Measurements from ENCODE around the gene GLRX2.
A peak's percentile ranks its signal among the peaks of the same experiment; 100 is the strongest.
"Not testable (repeated sequence)": the region's sequence is repeated elsewhere in the genome, so short reads cannot be mapped to it uniquely, and the experiment has no call there.

GLRX2 gene, protein sequence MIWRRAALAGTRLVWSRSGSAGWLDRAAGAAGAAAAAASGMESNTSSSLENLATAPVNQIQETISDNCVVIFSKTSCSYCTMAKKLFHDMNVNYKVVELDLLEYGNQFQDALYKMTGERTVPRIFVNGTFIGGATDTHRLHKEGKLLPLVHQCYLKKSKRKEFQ

DNA sequence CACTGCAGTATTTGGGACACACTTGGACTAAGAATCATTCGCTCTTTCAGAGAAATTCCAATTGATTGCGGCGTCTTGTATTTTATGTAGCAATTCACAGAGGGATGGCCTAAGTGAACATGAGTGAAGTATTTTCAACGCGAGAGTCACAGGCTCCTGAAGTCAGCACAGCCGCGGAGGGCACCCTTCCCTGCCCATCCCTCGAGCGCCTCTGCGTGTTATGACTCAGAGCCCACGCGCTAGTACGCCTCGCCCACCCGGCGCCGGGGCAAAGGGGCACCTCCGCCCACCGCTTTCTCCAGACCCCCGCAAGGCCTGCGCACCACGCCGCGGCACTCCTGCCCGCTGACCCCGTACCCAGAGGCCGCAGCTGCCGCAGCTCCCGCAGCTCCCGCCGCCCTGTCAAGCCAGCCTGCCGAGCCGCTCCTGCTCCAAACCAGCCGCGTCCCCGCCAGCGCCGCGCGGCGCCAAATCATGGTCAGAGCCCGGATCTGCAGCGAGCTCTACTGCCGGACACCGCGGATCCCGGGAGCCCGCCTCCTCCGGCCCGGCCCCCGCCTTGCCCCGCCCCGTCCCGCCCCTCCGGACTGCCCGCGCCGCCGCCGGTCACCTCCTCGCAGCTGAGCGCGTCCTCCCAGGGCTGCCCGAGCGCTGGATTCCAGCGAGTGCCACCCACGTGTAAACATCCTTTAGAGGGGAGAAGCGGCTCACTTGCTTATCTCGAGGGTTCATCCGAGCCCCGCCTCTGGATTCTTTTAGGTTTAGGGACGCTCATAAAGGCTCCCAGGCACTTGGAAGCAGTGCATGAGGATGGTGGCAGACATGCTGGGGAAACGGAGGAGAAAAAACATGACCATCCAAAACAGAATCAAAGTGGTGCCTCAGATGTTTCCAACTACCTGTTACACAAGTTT is at the start of gene GLRX2:
Gene GLRX2 (minus strand): TSS at position 508 of the 914 bp plus-strand sequence. CDS start 32 bp downstream, at position 476.
- DNase-seq = peak; percentile 93

DNA sequence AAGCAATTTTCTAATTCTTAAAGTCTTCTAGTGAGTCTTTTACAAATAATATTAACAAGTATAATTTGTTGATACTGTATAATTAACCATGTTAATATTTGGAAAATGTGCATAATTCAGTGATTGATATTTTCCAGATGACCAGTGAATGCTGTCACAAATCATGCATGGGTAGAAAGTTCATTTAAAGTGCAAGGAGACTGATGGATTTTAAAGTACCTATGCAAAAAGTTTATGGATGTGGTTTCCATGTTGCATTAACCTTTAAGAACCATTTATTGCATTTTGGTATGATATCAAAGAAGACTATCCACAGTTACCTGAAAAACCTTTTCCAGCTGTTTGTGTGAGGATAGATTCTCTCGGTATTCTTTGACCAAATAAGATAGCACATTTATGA is 39.8 kb upstream of the GLRX2 start:
- DNase-seq = no peak

DNA sequence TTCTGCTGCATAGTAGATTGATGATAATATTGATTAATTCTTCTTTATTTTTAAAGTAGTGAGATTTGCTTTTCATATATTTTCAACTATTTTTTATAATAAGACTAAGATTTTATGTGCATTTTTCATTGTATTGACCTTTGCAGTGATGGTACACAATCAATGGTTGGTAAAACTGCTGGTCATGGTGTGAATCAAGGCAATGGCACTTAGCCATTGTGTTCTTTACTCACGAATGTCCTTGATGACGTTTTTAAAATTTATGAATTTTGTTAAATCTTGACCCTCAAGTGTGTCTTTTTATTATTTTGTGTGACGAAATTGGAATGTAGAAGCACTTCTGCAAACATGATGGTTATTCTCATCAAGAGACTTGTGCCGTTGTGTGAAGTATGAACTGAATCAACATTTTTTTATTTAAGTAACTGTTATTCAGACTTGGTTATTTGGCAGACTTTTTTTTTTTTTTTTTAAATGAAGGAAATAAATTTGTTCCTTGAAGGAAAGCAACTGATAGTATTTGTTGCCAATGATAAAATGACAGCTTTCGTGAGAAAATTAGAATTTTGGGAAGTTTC is 39.2 kb upstream of the GLRX2 start:
- no peak for DNase-seq

DNA sequence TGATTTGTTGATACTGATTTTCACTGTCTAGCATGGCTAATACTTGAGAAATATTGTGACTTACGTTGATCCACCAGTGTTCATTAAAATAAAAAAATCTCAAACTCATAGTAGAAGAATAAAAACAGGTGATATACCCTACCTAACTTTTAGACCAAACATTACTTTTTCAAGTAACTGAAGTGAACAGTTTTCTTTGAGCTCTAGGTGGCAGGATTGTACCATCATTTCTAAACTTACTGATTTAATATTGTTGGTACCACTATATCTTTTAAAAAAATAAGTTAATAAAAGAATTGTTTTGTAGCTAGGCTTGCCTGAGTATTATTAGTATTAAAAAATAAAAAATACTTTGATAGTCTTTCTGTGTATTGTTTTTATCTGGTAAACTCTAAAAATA is 38.1 kb upstream of the GLRX2 start:
- no peak for DNase-seq

DNA sequence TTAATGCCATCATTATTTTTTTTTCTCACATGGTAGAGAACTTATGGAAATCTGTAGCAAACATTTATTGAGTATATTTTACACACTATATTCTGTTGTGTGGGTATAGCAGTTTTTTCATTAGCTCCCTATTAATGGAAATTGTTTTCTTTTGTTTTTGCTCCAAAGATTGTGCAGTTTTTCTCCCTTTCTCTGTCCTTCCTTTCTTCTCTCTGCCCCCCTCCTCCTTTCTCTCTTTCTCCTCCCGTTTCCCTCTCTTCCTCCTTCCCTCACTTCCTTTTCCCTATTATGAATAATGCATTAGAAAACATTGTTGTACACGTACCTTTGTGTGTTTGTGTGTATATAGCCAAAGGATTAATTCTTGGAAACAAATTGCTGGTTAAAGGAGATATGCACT is 37.2 kb upstream of the GLRX2 start:
- no peak for DNase-seq

DNA sequence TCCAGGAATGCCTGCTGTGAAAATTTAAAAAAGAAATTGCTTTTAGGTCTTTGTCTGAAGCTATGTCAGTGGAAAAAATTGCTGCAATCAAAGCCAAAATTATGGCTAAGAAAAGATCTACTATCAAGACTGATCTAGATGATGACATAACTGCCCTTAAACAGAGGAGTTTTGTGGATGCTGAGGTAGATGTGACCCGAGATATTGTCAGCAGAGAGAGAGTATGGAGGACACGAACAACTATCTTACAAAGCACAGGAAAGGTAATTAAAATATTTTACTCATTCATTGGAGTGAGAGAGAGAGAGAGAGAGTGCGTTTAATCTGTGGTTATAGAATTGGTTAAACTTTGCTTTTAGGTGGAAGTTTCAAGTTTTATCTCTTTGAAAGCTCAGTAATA is 36.6 kb upstream of the GLRX2 start:
- no peak for DNase-seq

DNA sequence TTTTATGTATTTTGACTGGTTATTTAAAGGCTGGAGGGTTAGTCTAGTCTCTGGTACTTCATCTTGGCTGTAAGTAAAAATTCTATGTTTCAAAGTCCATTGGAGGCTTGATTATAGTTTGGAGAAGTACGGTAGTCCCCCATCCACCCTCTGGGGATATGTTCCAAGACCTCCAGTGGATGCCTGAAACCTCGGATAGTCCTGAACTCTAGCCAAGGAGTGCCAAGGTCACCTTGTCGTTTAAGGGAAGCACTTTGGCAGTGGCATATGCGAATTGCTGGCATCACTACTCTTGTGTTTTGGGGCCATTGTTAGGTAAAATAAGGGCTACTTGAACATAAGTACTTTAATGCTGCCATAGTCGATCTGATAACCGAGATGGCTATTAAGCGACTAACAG is 35.0 kb upstream of the GLRX2 start:
- no peak for DNase-seq

DNA sequence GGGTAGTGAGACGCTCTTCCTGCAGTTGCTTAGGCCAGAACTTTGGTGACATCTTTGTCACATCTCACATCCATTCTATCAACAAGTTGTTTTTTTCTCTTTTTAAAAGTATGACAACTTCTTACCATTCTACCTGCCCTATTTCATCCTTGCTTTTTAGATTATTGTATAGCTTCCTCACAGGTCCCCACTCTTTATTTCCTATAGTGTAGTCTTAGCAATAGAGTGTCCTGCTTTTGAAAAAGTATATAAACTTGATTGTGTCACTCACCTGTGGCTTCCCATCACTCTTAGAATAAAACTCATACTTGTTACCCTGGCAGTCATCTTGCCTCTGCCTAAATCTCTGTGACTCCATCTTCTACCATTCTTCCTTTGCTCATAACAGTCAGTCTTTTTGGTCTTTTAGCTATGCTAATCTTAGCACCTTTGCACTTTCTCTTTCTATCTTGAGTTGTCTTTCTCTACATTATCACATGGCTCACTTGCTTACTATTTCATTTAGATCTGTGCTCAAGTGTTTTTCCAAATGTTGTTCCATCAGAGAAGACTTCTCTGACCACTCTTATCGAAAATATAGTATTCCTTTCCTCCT is 26.1 kb upstream of the GLRX2 start:
- DNase-seq = no peak

DNA sequence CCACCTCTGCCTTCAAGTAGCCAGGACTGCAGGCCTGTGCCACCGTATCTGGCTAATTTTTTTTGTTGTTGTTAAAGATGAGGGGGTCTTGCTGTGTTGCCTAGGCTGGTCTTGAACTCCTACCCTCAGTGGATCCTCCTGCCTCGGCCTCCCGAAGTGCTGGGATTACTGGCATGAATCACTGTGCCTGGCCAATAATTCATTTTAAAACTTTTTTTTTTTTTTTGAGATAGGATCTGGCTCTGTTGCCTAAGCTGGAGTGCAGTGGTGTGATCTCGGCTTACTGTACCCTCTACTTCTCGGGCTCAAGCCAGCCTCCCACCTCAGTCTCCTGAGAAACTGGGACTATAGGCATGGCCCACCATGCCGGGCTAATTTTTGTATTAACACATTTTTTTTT is 20.2 kb upstream of the GLRX2 start:
- no peak for DNase-seq

DNA sequence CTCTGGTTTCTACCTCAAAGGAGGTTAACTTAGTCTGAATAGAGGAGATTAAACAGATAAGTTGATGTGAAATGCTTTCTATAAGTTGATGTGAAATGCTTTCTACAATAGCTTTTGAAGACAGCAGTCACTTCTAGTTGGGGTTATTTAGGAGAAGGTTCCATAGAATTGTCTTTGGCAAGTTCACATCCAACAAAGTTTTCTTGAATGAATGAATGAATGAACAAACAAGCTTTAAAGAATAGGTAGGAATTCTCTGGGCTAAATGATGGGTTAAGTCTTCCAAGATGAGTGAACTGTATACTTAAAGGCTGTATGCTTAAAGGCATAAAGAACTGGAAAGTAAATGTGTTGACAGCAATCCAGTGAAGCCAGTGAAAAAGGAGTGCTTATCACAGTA is 18.5 kb upstream of the GLRX2 start:
- no peak for DNase-seq

DNA sequence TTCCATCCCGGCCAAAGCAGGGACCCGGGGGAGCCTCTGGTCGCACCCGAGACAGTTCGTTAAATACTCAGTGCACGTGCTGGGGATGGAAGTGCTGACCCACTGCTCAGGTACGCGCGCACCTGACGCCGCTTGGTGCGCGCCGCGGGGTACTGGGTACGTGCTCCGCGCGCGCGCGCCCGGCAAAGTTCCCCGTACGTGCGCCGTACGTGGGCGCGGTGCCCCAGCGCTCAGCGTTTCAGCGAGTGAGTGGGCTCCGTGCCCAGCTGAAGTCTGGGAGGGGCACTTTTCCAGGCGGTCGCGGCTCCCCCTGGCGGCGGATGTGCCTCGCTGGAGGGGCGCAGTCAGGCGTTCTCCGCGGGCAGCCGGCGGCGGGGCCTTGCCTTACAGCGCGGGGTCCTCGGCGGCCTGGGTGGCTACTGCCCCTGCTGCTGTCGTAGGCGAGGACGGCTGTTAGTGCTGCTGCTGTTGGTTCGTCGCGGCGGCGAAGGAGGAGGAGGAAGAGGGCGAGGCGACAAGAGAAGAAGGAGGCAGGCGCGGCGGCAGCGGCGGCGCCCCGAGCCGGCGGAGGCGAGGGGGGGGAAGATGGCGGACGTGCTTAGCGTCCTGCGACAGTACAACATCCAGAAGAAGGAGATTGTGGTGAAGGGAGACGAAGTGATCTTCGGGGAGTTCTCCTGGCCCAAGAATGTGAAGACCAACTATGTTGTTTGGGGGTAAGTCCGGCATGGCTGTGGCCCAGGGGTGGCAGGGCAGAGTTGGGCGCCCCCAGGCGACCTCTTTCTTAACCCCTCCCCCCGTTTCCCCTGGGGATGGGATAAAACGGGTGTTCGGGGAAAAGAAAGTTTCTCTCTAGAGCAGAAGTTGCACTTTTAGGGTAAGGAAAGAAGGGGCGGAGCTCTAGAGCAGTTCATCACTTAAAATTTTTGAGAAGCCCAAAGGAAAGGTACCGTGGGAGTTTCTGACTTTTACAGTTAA is 16.7 kb upstream of the GLRX2 start, which contains the start of gene CDC73:
Gene CDC73 (plus strand): TSS at position 416 of the 978 bp plus-strand sequence. CDS start 170 bp downstream, at position 586.
- peak; percentile 98 for DNase-seq

DNA sequence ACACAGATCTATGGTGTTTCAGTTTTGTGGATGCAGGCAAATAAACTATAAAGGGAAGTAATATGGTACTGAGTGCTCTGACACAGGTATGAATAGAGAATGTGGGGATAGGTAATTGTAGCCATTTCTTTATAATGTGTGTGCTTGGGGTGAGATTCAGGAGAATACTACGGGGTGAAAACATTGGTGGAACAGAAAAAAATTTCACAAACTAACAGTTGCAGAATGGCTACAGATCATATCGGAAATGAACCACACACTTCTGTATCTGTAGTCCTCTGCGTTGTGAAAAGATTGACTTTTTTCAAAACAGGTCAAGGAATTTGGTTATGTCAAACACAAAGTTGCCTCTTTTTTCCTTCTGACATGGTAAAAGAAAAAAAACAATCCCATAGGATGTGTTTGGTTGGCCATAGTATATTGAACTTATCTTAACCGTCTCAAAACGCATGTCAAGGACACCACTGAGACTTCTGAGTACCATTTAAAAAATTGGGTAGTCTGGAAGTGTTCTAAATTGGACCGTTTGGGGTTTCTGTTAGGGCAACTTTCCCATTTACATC is 15.5 kb upstream of the GLRX2 start:
- DNase-seq = no peak

DNA sequence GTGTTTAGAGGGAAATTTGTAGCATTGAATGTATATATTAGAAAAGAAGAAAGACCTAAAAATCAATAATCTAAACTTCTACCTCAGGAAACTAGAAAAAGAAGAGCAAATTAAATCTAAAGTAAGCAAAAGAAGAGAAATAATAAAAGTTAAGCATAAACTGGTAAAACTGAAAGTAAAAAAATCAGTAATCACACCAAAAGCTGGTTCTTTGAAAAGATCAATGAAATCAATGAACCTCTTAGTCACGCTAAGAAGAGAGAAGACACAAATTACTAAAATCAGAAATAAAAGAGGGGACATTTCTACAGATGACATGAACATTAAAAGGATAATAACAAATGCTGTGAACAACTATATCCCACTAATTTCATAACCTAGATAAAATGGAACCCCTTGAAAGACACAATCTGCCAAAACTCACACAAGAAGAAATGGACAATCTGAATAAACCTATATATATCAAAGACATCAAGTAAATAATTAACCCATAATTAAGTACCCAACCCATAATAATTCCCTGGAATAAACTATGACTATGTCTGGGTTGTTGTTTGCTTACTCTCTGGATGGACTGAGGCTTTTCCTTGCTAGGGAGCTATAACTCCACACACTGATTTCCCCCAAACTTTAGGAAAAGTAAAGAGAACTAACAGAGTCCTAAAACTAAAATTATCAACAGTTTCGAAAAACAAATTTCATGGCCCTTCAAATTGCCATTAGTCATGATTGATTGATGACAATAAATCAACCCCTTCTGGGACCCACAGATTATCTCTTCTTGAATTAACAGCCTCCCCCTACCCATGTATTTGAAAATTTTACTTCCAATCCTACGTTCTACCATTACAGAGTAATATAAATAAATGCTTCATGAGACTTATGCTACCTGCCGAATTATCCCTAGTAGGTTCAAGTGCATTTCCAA is 13.9 kb upstream of the GLRX2 start:
- DNase-seq = no peak

DNA sequence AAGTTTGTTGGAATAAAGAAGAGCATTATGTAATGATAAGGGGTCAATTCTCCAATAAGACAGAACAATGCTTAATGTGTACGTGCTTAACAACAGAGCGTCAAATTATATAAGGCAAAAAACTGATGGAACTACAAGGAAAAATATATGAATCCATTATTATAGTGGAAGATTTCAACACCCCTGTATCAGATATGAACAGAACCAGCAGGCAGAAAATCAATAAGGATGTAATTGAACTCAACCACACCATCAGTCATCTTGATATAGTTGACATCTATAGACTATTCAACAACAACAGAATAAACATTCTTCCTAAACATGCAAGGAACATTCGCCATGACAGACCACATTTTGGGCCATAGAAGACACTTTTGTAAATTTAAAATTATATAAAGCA is 13.0 kb upstream of the GLRX2 start:
- DNase-seq = no peak

DNA sequence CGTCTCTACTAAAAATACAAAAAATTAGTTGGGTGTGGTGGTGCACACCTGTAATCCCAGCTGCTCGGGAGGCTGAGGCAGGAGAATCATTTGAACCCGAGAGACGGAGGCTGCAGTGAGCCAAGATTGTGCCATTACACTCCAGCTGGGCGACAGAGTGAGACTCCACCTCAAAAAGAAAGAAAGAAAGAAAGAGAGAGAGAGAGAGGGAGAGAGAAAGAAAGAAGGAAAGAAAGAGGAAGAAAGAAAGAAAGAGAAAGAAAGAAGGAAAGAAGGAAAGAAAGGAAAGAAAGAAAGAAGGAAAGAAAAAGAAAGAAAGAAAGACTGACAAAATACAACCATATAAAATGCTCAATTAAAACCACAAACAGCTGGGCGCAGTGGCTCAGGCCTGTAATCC is 12.0 kb upstream of the GLRX2 start:
- DNase-seq = not testable (repeated sequence)

DNA sequence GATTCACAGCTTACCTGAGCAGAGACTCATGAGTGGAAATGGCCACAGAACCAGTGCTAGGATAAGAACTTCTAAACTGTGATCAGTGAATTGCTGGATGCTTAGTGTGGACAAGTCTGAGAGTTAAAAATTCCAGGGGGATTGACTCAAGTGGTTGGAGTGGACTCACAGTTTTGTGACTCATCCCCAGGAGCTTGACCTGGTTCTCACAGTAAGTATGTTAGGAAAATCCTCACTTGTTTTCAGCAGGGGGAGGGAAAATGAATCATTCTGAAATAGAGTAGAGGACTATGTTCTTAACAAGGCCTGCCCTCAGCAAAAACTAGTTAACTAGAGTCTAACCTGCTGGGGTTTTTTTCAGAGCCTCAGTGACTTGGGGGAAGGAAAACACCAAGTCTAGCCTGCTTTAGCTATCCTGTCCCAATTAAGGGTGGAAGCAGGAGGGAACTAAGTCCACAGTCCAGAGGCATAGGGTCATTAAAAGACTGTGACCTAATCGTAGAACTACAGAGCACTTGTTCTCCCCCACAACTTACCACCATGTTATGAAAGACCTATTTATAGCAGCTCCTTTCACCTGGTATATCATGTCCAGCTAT is 10.5 kb upstream of the GLRX2 start:
- no peak for DNase-seq

DNA sequence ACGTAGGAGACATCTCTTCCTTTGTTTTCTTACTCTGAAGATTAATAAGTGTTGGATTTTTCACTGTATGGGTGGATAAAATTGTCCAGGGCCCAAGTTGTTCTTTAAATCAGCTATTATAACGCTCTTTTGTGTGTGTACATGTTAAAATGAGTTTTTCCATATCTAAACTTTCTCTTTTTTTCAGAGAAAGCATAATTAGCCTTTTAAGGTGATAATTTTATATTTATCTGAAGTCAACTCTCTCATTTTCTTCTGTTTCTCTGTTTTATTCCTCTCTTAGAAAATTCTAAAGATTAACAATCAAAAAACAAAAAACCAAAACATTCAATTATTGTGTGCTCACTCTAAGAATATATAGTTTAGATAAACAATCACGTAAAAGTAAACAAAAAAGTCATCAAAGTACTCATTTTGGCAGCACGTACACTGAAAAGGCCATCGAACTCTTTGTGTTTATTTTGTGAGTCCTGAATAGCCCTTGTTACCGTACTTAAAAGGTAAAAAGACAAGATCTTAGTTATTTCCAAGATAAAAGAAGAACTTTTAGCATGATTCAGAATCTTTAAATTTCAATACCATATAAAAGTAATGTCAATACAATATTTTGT is 9.4 kb upstream of the GLRX2 start:
- DNase-seq = no peak

DNA sequence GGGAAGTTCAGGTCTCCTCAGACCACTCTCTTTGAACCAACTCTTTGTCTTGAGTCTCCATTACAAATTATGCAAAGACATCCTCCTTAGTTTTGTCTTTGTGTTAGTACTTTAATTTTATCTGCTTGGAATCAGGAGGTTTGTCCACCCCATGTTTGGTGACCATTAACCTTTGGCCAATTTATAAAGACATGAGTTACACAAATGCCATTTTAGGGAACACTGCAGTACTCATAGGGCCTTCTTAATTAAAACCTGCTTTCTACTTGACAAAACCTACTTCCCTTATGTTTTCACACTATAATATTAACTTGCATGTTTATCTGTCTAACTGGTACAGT is 8.7 kb upstream of the GLRX2 start:
- DNase-seq = no peak

DNA sequence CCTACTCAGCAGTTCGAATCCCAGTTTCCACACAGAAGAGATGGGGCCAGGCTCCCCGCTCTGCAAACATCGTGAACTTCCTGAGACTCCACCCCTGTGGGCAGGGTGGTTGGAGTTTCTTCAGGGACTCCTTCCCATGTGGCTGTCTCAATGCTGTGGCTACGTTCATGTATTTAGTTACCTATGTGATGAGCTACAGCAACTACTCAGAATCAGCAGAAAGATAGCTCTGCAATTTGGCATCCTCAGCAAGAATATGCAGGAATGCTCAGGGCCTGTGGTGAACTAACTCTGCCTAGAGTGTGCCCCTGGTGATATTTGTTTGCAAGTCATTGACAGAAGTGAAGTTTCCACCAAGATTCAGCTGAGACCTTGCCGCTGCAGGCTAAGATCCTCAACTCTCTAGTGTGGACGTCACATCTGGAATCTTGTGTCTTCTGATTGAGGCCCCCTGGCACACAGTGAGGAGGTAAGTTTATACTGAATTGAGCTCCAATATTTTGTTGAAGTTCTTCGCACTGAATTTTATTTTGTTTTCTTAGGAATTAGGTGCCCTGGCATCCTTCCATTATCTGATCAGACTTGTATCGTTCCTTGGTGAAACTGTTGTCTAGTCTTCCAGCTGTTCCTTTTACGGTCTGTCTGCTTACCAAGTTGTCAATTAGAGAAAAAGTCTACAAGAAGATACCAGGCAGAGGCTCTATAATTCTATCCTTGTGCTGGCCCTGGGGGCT is 8.2 kb upstream of the GLRX2 start:
- DNase-seq = no peak

Data from left hindlimb (tissue), 1 donor.